ENCODE results near the gene AKAIN1. TPM values are rescaled to one million over a fixed set of nuclear protein-coding genes. Genes with fewer than 3 reads are reported as not detected.

AKAIN1 gene
- total and polyA plus RNA-seq, 2 experiments from 2014 or later: not detected

DNA sequence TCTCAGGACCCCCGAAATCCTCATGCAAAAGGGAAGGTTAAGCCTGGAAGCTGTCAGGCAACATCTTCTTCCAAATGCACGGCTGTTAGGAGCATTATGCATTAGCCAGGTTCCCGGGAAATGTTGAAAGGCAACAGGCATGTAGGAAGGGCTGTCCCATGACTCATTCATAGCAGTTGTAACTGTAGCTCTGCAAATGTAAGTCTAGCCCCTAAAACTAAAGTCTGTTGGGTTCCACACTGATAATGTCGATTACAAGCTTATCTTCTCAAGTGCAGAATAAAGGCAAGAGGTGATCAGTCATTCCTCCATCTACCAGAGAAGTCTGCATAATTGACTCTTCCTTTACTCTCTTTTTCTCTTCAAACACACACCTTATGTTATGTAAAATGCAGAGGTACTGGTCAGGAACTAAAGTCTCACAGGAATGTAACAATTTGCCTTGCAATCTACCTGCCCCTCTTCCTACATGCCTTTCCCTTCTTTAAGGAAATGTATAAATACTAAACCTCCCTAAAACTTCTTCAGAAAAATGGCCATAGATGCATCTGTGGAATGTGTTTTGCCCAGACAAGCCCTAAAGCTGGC lies 99.8 kb downstream of the AKAIN1 start:
- H3K9me3 ChIP-seq (ENCODE audit: low read depth): no peaks in the 10 kb centered on the region
- no peaks in the 10 kb centered on the region for H3K36me3 ChIP-seq
- TF ChIP-seq, protein P1, sequence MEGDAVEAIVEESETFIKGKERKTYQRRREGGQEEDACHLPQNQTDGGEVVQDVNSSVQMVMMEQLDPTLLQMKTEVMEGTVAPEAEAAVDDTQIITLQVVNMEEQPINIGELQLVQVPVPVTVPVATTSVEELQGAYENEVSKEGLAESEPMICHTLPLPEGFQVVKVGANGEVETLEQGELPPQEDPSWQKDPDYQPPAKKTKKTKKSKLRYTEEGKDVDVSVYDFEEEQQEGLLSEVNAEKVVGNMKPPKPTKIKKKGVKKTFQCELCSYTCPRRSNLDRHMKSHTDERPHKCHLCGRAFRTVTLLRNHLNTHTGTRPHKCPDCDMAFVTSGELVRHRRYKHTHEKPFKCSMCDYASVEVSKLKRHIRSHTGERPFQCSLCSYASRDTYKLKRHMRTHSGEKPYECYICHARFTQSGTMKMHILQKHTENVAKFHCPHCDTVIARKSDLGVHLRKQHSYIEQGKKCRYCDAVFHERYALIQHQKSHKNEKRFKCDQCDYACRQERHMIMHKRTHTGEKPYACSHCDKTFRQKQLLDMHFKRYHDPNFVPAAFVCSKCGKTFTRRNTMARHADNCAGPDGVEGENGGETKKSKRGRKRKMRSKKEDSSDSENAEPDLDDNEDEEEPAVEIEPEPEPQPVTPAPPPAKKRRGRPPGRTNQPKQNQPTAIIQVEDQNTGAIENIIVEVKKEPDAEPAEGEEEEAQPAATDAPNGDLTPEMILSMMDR (IDR thresholded peaks at IDR 0.05; ENCODE audit: low read depth, low read length): no peak
- no peaks in the 10 kb centered on the region for H3K4me1 ChIP-seq (ENCODE audit: low read depth)
- no peaks in the 10 kb centered on the region for H3K27me3 ChIP-seq
- no peak overlapping the region for H3K27ac ChIP-seq
- no peak for DNase-seq (ENCODE audit: low read depth in 1 of 2, low spot score in 1 of 2)
- H3K4me3 ChIP-seq: no peak overlapping the region

DNA sequence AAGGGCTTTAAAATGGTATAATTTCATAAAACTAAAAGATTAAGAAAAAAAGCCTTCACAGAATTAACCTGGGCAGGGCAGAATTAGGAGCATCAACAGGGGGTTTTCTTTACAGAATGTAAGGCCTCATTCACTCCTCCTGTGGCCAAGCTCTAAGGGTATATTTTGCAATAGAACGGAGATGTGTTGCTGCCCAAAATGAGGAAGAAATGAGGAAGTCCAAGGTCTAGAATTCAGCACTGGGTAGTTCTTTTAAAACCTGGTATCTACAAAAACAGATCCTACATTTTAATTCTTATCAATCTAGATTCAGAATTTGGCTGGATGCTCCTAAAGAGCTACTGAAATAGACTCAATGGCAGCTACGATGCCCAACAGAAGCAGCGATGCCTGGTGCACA lies 101.8 kb downstream of the AKAIN1 start:
- TF ChIP-seq, protein P1 (IDR thresholded peaks at IDR 0.05; ENCODE audit: low read depth, low read length): no peak

DNA sequence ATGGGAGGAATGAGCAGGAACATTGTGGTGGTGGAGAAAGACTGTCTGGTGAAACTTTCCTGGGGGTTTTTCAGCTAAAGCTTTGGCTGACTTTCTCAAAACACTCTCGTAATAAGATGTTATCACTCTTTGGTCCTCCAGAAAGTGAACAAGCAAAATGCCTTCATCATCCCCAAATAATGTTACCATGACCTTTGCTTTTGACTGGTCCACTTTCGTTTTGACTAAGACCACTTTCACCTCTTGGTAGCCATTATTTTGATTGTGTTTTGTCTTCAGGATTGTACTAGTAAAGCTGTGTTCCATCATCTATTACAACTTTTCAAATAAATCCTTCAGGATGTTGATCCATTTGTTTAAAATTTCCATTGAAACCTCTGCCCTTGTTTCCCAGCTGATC lies 103.2 kb downstream of the AKAIN1 start:
- H3K27me3 ChIP-seq: no peaks in the 10 kb centered on the region
- H3K4me3 ChIP-seq: no peak overlapping the region
- H3K4me1 ChIP-seq (ENCODE audit: low read depth): no peaks in the 10 kb centered on the region
- DNase-seq (ENCODE audit: low read depth in 1 of 2, low spot score in 1 of 2): no peak
- no peak overlapping the region for H3K27ac ChIP-seq
- H3K9me3 ChIP-seq (ENCODE audit: low read depth): no peaks in the 10 kb centered on the region
- no peaks in the 10 kb centered on the region for H3K36me3 ChIP-seq
- TF ChIP-seq, protein P1 (IDR thresholded peaks at IDR 0.05; ENCODE audit: low read depth, low read length): no peak

More for the DNA sequence above, 101.8 kb downstream of the AKAIN1 start:
- Histone ChIP-seq H3K4me3 (no peak overlapping the region), H3K27ac (no peak overlapping the region), H3K9me3 (ENCODE audit: low read depth) (no peaks in the 10 kb centered on the region), H3K27me3 (no peaks in the 10 kb centered on the region), H3K36me3 (no peaks in the 10 kb centered on the region), H3K4me1 (ENCODE audit: low read depth) (no peaks in the 10 kb centered on the region)
- DNase-seq (ENCODE audit: low read depth in 1 of 2, low spot score in 1 of 2): no peak

Other genes starting within 250 kb of the AKAIN1 start
- gene ZBTB14, start 98.5 kb upstream of the AKAIN1 start, total RNA-seq: 11.7 and 13.8 TPM in 2 replicates
- gene ZBTB14, start 98.5 kb upstream of the AKAIN1 start, polyA plus RNA-seq: 8.6 and 17.1 TPM in 2 replicates